Forelimb muscle (tissue), 1 donor: ENCODE results near the gene METAP1D. TPM values are rescaled to one million over a fixed set of nuclear protein-coding genes. Genes with fewer than 3 reads are reported as not detected.

Experiments
- DNase-seq: peaks from one replicate; pipeline ENCODE4 v3.0.0-alpha.2; 2013; ENCODE audit warnings: low read depth
- polyA plus RNA-seq: library from polyadenylated mRNA; unstranded; fragments of 120-200 nt; gene quantifications from one replicate; pipeline ENCODE4 v1.2.1, GENCODE V29; 2013; ENCODE audit not compliant: insufficient read length

Gene METAP1D
- polyA plus RNA-seq, 1 donor, result 14.4 TPM

GRCh38 chr2:172091761-172092566 lies 92.2 kb downstream of the METAP1D start:
- no peak for DNase-seq

DNA sequence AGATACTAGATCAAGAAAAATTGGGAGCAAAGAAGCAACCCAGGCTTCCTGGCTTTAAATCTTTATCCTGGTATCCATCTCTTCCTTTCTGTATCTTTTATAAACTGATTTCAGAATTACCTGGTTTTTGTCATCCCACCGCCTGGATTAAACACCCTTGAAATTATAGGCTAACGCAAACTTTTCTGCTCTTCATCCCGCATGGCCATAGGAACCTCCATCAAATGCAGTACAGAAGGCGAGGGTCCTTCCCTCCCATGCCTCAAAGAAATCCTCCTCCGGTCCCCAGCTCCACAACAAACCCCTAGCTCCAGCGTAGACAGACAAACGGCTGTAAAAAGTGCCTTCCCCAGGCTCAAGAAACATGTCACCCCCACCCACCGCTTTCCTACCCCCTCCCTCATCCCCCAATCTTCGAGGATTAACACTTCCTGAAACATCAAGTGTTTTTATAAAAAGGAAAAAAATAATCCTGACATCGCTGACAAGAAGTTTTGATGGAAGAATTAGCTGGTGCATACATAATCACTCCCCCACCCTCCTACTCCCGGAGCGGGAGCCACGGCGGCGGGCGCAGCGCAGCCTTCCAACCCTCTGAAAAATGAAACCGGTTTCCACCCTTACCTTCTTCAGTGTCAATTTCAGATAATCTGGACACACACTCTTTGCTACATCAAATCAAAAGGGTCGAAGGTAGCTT lies 93.1 kb downstream of the METAP1D start:
- no peak for DNase-seq

DNA sequence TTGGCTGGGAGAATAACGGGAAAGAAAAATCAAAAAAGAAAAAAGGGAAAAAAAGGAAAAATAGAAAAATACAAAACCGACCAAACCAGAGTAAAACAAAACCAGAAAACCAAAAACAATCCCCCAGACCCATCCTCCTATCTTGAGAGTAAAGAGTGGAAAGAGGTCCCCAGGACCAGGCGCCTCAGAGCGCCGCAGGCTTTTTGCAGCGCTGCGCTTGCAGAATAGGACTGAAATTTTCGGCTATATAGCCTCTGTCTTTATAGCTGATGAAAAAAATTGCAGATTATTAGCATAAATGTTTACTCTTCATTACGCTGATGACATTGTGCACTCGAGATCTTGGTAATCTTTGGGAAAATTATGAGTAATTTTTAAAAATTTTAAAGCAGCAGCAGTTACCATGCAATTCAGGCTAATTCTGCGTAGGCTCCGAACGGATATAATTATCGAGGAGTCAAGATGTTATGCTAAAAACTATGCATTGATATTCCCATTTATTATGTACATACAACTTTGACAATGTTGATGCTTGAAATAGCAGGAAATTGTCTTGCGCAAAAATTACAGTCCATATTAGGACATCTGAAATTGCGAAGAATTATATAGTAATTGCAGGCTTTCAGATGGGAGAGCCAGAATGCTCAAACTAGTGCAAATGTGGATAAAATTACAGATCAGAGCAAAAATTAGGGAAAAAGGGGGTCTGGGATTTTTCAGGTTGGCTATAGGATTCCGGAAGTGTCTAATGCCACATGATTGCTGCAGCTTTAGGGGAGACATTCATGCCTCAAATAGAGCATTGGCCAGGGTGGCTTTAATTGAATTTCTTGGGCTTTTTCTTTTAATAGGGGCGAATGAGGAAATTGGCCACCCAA lies 93.9 kb downstream of the METAP1D start:
- no peak for DNase-seq

GRCh38 chr2:172094294-172095145 lies 94.8 kb downstream of the METAP1D start:
- DNase-seq, result no peak

DNA sequence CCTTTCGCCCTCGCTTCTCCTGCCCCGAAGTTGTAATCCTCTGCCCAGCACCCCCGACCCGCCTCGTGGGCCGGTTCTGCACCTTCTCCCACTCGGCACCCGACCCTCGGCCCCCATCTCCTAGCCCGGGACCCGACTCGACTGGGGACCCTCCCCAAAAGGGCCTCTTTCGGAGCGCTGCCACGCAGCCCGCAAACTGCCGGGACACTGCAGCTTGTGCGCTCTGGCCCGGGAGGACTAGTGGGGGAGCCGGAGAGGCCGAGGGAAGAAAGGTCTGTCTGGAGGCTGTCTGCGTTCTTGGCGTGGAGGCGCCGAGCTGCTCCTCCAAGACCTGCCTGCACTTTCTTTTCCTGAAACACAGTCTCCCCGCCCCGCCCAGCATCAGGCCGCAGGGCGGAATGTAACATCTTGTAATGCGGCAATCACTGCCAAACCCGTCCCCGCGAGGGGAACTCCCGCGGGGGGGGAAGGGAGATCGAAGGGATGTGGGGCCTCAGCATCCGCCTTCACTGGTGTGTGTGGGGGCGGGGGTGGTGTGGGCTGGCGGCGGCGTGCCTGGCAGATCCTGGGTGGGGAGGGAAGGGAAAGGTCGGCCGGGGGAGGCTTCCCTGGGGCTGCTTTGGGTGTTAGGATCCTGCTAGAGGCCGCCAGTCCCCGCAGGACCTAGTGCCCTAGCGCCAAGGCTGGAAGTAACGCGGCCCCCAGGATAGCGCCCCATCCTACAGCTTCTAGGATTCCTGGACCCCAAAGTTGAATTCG lies 95.6 kb downstream of the METAP1D start:
- no peak for DNase-seq

- no peak for DNase-seq
Measured at GRCh38 chr2:172095905-172096625, 96.3 kb downstream of the METAP1D start.

DNA sequence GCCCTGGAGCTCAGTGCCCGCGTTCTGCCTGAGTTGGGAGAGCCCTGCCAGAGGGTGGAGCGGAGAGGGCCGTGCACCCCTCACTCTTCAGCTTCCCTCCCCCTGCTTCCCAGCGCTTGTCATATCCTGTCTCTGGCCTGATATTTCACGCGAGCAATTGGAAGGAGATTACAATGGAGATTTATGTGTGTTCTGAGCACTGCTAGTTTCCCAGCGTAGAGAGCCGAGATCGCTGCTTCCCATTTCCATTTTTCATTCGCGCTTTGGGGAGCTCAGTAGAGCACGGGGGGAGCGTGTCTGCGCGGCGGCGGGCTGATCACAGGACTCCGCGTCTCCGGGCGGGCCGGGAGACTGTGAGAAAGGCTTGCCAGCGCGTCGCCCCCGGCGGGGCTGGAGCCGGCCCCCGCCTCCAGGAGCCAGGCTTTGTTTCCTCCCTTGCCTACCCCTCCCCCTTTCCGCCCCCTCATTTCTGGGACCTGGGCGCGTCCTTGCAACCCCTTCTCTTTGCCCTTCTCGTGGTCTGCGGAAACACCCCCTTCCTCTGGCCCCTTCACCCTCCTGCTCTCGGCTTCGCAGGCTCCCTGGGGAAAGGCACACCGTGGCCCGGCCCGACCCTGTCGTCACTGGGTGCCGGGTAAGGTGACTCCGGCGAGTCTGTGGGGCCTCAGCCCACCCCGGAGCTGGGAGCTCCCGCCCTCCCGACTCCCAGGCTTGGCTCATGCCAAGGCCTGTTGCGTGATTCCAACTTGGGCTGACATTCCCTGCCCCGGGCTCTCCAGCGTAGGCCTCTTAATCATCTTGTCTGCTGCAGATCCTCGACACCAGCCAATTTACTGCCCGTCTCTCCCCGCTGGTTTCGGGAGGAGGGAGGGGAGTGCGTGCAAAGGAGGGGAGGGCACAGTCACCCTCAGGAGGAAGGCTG lies 97.1 kb downstream of the METAP1D start:
- DNase-seq, result no peak

GRCh38 chr2:172097557-172098131 lies 97.9 kb downstream of the METAP1D start:
- no peak for DNase-seq

DNA sequence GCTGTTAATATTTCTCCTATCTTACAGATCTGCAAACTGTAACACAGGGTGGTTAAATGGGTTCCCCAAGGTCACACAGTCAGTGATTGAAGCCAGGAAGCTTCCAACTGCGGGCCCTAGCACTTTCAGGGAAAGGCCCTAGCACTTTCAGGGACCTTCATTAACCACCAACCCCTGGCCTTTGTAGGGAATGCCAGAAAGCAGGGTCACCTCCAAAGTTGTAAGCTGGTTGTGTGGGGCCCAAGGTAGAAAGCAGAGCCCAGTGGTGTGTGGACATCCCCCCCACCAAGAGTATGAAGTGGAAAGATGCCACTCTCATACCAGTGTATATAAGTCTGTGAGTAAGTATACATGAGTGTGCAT lies 98.5 kb downstream of the METAP1D start:
- no peak for DNase-seq

- DNase-seq, result no peak
Measured at GRCh38 chr2:172098650-172099471, 99.1 kb downstream of the METAP1D start.

GRCh38 chr2:172099472-172100079 lies 99.8 kb downstream of the METAP1D start:
- DNase-seq, result no peak

- DNase-seq, result no peak
Measured at GRCh38 chr2:172100080-172100934, 100.6 kb downstream of the METAP1D start.

DNA sequence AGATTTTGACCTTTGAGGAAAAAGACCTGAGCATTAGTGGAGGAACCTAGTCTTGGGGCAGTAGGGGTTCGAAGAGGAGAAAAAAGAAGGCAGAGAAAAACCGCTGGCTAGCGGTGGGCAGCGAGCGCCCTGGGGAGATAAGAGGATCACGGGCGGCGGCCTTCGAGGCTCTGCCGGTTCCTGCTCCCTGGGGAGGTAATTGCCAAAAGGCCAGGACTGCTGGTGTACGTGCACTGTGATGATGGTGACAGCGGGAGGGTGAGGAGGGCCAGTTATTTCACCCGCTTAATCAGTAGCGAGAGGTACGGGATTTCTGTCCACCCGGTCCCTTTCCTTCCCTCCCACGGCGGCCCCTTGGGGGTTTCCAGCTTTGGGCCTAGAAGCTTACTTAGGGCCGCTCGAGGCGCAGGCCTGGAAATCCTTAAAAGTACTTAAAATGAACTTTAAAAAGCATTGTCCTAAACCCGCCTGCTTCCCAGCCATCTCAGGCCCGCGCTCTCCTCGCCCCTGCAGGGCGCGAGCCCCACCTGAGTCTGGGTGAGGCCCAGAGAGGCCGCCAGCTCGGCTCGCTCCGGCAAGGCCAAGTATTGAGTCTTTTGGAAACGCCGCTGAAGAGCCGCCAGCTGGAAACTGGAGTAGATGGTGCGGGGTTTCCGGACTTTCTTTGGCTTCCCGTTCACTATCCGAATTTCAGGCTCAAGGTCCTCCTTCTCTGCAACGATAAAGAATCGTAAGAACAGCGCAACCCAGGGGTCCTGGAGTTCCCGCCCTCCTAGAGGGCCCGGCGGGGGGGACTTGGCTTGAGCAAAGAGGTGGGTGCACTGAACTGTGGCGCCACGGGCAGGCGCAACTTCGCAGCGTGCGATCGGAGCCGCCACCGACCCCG lies 101.4 kb downstream of the METAP1D start:
- no peak for DNase-seq

DNA sequence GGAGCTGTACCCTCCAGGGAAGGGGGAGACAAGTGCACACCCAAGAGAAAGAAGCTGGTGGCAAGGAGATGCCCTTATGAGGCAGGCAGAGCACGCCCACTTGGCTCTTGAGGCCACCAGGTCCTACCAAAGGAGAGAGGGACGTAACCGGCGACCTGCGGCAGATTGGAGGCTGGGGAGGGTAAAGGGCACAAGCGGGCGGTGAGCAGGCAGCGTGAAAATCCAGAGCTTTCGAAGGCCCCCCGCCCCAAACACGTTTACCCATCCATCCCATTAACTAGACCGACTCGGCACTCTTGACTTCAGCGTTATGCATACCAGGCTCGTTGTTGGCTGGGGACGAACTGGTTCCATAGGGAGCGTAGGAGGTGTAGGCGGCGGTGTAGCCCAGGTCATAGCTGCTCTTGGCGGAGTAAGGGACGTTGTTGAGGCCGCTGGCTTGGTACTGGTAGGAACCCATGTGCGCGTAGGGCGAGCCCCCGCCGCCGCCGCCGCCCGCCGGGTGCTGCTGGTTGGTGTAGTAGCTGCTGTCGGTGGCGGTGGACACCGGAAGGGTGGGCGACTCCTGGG lies 102.2 kb downstream of the METAP1D start:
- no peak for DNase-seq
